IMR-90 (cell line): ENCODE data around the gene ZBTB32. TPM values are rescaled to one million over a fixed set of nuclear protein-coding genes. Genes with fewer than 3 reads are reported as not detected.

Experiments used
- ATAC-seq: fragments of 200-7000 bp; cut with Tn5 transposase; 2 replicates; pipeline ENCODE4 v1.9.1; 2020; ENCODE audit warnings: low read depth, mild to moderate bottlenecking, moderate library complexity
- BruUV-seq: library from RNA; stranded (reverse); fragments of 400-500 nt; replicated peaks from 2 replicates; lab custom pipeline; 2021; lab: Mats Ljungman, UMichigan
- CTCF ChIA-PET: fragments of 300-600 bp; formaldehyde crosslinking; extraction: SDS; loops from one replicate; lab custom pipeline; 2021; ENCODE audit warnings: antibody characterized with exemption; lab: Yijun Ruan, JAX
- POLR2A ChIA-PET: fragments of 300-600 bp; sonication (Branson Sonifier 250); formaldehyde crosslinking; loops from one replicate; lab custom pipeline; 2022; ENCODE audit warnings: antibody characterized with exemption; ENCODE audit not compliant: unreplicated experiment; lab: Charles Lee
- DNase-seq: peaks from one replicate; pipeline ENCODE4 v3.0.0; 2013
- H2AFZ ChIP-seq: replicated peaks from 2 replicates; pipeline ENCODE3; 2013; ENCODE audit warnings: low read length, mild to moderate bottlenecking; ENCODE audit not compliant: poor library complexity
- H2AK5ac ChIP-seq: 2 replicates; pipeline ENCODE4 v1.6.1; 2013; ENCODE audit warnings: low read depth, low read length, inconsistent platforms
- H2AK9ac ChIP-seq: replicated peaks from 2 replicates; pipeline ENCODE3; 2013; ENCODE audit warnings: mild to moderate bottlenecking, low read depth, low read length, moderate library complexity; ENCODE audit not compliant: poor library complexity
- H2BK120ac ChIP-seq: 2 replicates; pipeline ENCODE4 v1.6.1; 2013; ENCODE audit warnings: low read depth, low read length, inconsistent platforms
- H2BK15ac ChIP-seq: 3 replicates; pipeline ENCODE4 v1.6.1; 2013; ENCODE audit warnings: low read depth, low read length, inconsistent platforms
- H2BK20ac ChIP-seq: 2 replicates; pipeline ENCODE4 v1.6.1; 2013; ENCODE audit warnings: low read depth, mild to moderate bottlenecking, inconsistent platforms, low read length, moderate library complexity
- H2BK5ac ChIP-seq: 2 replicates; pipeline ENCODE4 v1.6.1; 2013; ENCODE audit warnings: mild to moderate bottlenecking, low read depth, low read length, inconsistent platforms; ENCODE audit not compliant: poor library complexity, severe bottlenecking
- H3K14ac ChIP-seq: replicated peaks from 2 replicates; pipeline ENCODE4 v1.6.1; 2013; ENCODE audit warnings: low read depth, low read length, inconsistent platforms
- H3K18ac ChIP-seq: 2 replicates; pipeline ENCODE4 v1.6.1; 2013; ENCODE audit warnings: low read depth, low read length, control low read depth
- H3K23ac ChIP-seq: 2 replicates; pipeline ENCODE4 v1.6.1; 2013; ENCODE audit warnings: low read depth, low read length, inconsistent platforms
- H3K27ac ChIP-seq: 2 replicates; pipeline ENCODE4 v1.5.1; 2013; ENCODE audit warnings: mild to moderate bottlenecking, control low read depth, low read length; ENCODE audit not compliant: insufficient read depth
- H3K27me3 ChIP-seq: 2 replicates; pipeline ENCODE4 v1.6.1; 2013; ENCODE audit warnings: low read length; ENCODE audit not compliant: control insufficient read depth, insufficient read depth
- H3K36me3 ChIP-seq: 2 replicates; pipeline ENCODE4 v1.6.1; 2013; ENCODE audit warnings: low read length, mixed read lengths; ENCODE audit not compliant: control insufficient read depth, insufficient read depth
- H3K4ac ChIP-seq: 2 replicates; pipeline ENCODE4 v1.6.1; 2013; ENCODE audit warnings: low read depth, low read length, inconsistent platforms
- H3K4me1 ChIP-seq: 2 replicates; pipeline ENCODE4 v1.6.1; 2013; ENCODE audit warnings: low read length, mixed read lengths; ENCODE audit not compliant: control insufficient read depth, insufficient read depth
- H3K4me2 ChIP-seq: 2 replicates; pipeline ENCODE4 v1.6.1; 2013; ENCODE audit warnings: low read depth, mild to moderate bottlenecking, control low read depth, low read length, moderate library complexity
- H3K4me3 ChIP-seq: 2 replicates; pipeline ENCODE4 v1.5.1; 2013; ENCODE audit warnings: low read depth, mild to moderate bottlenecking, control low read depth, low read length, moderate library complexity; ENCODE audit not compliant: insufficient read depth
- H3K56ac ChIP-seq: 2 replicates; pipeline ENCODE4 v1.6.1; 2013; ENCODE audit warnings: low read length, inconsistent platforms; ENCODE audit not compliant: insufficient read depth; ENCODE audit errors: extremely low read depth
- H3K79me1 ChIP-seq, 2 experiments: 2 replicates each; pipeline ENCODE4 v1.6.1; 2013; ENCODE audit warnings: low read length in 2 of 2, inconsistent platforms in 1 of 2, low read depth in 1 of 2
- H3K9ac ChIP-seq: 2 replicates; pipeline ENCODE4 v1.6.1; 2013; ENCODE audit warnings: low read depth, low read length, control low read depth
- H3K9me1 ChIP-seq: 2 replicates; pipeline ENCODE4 v1.6.1; 2013; ENCODE audit warnings: low read length, inconsistent platforms; ENCODE audit not compliant: insufficient read depth
- H3K9me3 ChIP-seq: 2 replicates; pipeline ENCODE4 v1.6.1; 2013; ENCODE audit warnings: low read length; ENCODE audit not compliant: control insufficient read depth, insufficient read depth
- H4K20me1 ChIP-seq: 2 replicates; pipeline ENCODE4 v1.6.1; 2013; ENCODE audit warnings: low read length, inconsistent platforms; ENCODE audit not compliant: insufficient read depth
- H4K5ac ChIP-seq: 2 replicates; pipeline ENCODE4 v1.6.1; 2013; ENCODE audit warnings: mild to moderate bottlenecking, low read depth, low read length, control low read depth
- H4K8ac ChIP-seq, 2 experiments: 2 replicates each; pipeline ENCODE4 v1.6.1; 2013; ENCODE audit warnings: low read depth in 2 of 2, low read length in 2 of 2, control low read depth in 1 of 2, inconsistent platforms in 1 of 2
- H4K91ac ChIP-seq: 2 replicates; pipeline ENCODE4 v1.6.1; 2013; ENCODE audit warnings: low read depth, low read length, inconsistent platforms; ENCODE audit not compliant: insufficient read depth
- BHLHE40 ChIP-seq: fragments of 150-350 bp; IDR thresholded peaks from 2 replicates; pipeline ENCODE4 v1.6.1; 2016; ENCODE audit warnings: mild to moderate bottlenecking, low read depth, low read length
- CHD1 ChIP-seq: IDR thresholded peaks from 2 replicates; pipeline ENCODE4 v1.6.1; 2012; ENCODE audit warnings: low read depth, low read length, improper control_type of control experiment
- FOS ChIP-seq: fragments of 150-350 bp; IDR thresholded peaks from 2 replicates; pipeline ENCODE4 v1.6.1; 2016; ENCODE audit warnings: low read depth, low read length
- MAFK ChIP-seq: IDR thresholded peaks from 2 replicates; pipeline ENCODE4 v1.6.1; 2012; ENCODE audit warnings: low read depth, low read length, improper control_type of control experiment
- MAZ ChIP-seq: IDR thresholded peaks from 2 replicates; pipeline ENCODE4 v1.6.1; 2012; ENCODE audit warnings: low read depth, mild to moderate bottlenecking, low read length, improper control_type of control experiment, moderate library complexity, borderline replicate concordance
- MXI1 ChIP-seq: IDR thresholded peaks from 2 replicates; pipeline ENCODE4 v1.6.1; 2012; ENCODE audit warnings: low read depth, mild to moderate bottlenecking, low read length, moderate library complexity, borderline replicate concordance
- NFE2L2 ChIP-seq: fragments of 150-350 bp; IDR thresholded peaks from 2 replicates; pipeline ENCODE4 v1.6.1; 2016; ENCODE audit warnings: low read depth, mild to moderate bottlenecking, low read length
- POLR2A ChIP-seq: IDR thresholded peaks from 2 replicates; pipeline ENCODE4 v1.6.1; 2012; ENCODE audit warnings: mild to moderate bottlenecking, low read depth, low read length
- RCOR1 ChIP-seq: IDR thresholded peaks from 2 replicates; pipeline ENCODE4 v1.6.1; 2012; ENCODE audit warnings: mild to moderate bottlenecking, low read length, improper control_type of control experiment; ENCODE audit not compliant: insufficient replicate concordance
- RFX5 ChIP-seq: IDR thresholded peaks from 2 replicates; pipeline ENCODE4 v1.8.0; 2012; ENCODE audit warnings: low read depth, mild to moderate bottlenecking, low read length, moderate library complexity
- USF2 ChIP-seq: fragments of 150-350 bp; IDR thresholded peaks from 2 replicates; pipeline ENCODE4 v1.6.1; 2017; ENCODE audit warnings: mild to moderate bottlenecking, antibody characterized with exemption, low read length, low read depth
- WGBS, 2 experiments: methylation state at CpG; one replicate each; pipeline versions ENCODE4 v1.1.5 to v1.1.7; 2013; ENCODE audit warnings: missing lambda C conversion rate in 2 of 2; ENCODE audit not compliant: insufficient read length in 1 of 2; ENCODE audit errors: extremely low coverage in 2 of 2; 5-methylcytosine and 5-hydroxymethylcytosine counted together
- dilution Hi-C: fragments of 300-500 bp; cut with HindIII; formaldehyde crosslinking; loops from one replicate; pipeline ENCODE4 v1.14.3; 2018; ENCODE audit warnings: low sequenced_read_pairs; ENCODE audit not compliant: unreplicated experiment
- in situ Hi-C: fragments of 300-500 bp; cut with MboI; formaldehyde crosslinking; loops from 3 replicates; pipeline ENCODE4 v1.14.3; 2019; ENCODE audit warnings: low sequenced_read_pairs, inconsistent platforms, mixed read lengths
- intact Hi-C: fragments of 100-400 bp; cut with micrococcal nuclease; formaldehyde crosslinking; loops from 2 replicates; pipeline ENCODE4 v1.10.0; 2022
- polyA plus RNA-seq, 3 experiments: library from polyadenylated mRNA; depleted of rRNA; stranded (reverse); fragments of >200 nt; gene quantifications; 2 replicates each; pipeline ENCODE4 v1.2.3, GENCODE V29; 2012; ENCODE audit warnings: low replicate concordance in 1 of 3
- total RNA-seq: library from RNA; depleted of rRNA; stranded (reverse); fragments of >200 nt; gene quantifications from 2 replicates; pipeline ENCODE4 v1.2.3, GENCODE V29; 2012
- TF ChIP-seq, protein P1 (sequence below): fragments of 150-350 bp; IDR thresholded peaks from 2 replicates; pipeline ENCODE4 v1.6.1; 2016; ENCODE audit warnings: low read depth, mild to moderate bottlenecking, low read length, moderate library complexity, borderline replicate concordance

Gene ZBTB32
- total and polyA plus RNA-seq, 2 of the 4 experiments (the other 2 are of a cell fraction), result not detected

DNA sequence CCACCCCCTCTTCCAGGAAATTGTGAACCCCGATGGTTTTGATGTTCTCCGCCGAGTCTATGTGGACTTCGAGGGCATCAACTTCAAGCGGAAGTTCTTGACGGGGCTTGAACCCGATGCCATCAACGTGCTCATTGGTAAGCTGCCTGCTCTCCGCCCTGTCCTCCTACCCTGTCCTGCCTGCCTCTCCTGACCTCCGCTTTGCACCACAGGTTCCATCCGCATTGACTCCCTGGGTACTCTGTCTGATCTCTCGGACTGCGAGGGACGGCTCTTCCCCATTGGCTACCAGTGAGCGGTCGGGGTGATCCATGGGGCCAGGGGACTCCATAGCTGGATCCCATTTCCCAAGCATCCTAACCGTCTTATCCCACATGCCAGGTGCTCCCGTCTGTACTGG is 26.0 kb downstream of the ZBTB32 start:
- H3K56ac ChIP-seq, result no peak overlapping the region
- H3K4me1 ChIP-seq, result no peaks in the 10 kb centered on the region
- peaks cover 9% of the 10 kb centered on the region for H4K20me1 ChIP-seq
- 97% methylated on average over 15 of the region's 18 CpGs; no CpG with 5 or more reads in 1 of the 2 experiments for WGBS, 2 experiments
- H2AFZ ChIP-seq, result no peak overlapping the region
- no peak overlapping the region for H3K4me2 ChIP-seq
- H2BK120ac ChIP-seq, result no peak overlapping the region
- H2BK15ac ChIP-seq, result no peak overlapping the region
- dilution Hi-C loops (no loop called here), intact Hi-C loops (no loop called here), in situ Hi-C loops (no loop called here)
- no peak overlapping the region for H2BK20ac ChIP-seq
- peaks cover 0 to 21% of the 10 kb centered on the region in 2 experiments; a peak in 3 of 4 replicates for H3K79me1 ChIP-seq
- ChIA-PET CTCF (interaction anchor here (0.9 kb wide), 1 partner anchor 10 kb away, joined by 5 read pairs; no protein-coding TSS in a partner anchor), POLR2A (no interaction called here)
- no peak overlapping the region for H3K4me3 ChIP-seq
- no peaks in the 10 kb centered on the region for H3K27me3 ChIP-seq
- no peak overlapping the region for H3K4ac ChIP-seq
- BruUV-seq, result no TSS peak
- no peak overlapping the region for H4K91ac ChIP-seq
- H3K9ac ChIP-seq, result no peak overlapping the region
- no peak for ATAC-seq
- TF ChIP-seq NFE2L2 (no peak), MAZ (no peak), RCOR1 (no peak), BHLHE40 (no peak), POLR2A (no peak), FOS (no peak), MXI1 (no peak), RFX5 (no peak), MAFK (no peak), CHD1 (no peak), USF2 (no peak)
- TF ChIP-seq, protein P1, sequence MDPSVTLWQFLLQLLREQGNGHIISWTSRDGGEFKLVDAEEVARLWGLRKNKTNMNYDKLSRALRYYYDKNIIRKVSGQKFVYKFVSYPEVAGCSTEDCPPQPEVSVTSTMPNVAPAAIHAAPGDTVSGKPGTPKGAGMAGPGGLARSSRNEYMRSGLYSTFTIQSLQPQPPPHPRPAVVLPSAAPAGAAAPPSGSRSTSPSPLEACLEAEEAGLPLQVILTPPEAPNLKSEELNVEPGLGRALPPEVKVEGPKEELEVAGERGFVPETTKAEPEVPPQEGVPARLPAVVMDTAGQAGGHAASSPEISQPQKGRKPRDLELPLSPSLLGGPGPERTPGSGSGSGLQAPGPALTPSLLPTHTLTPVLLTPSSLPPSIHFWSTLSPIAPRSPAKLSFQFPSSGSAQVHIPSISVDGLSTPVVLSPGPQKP, result no peak
- H2AK5ac ChIP-seq, result no peak overlapping the region
- no peak overlapping the region for H3K27ac ChIP-seq
- no peaks in the 10 kb centered on the region for H3K9me3 ChIP-seq
- no peak overlapping the region for H2AK9ac ChIP-seq
- no peak overlapping the region for H4K5ac ChIP-seq
- no peak for DNase-seq
- H3K36me3 ChIP-seq, result peaks cover 93% of the 10 kb centered on the region
- H3K14ac ChIP-seq, result no peak overlapping the region
- H2BK5ac ChIP-seq, result no peak overlapping the region
- H3K23ac ChIP-seq, result no peak overlapping the region
- no peak overlapping the region for H3K18ac ChIP-seq
- H4K8ac ChIP-seq, result no peak overlapping the region
- no peaks in the 10 kb centered on the region for H3K9me1 ChIP-seq
